ENCODE results near the gene MERTK.
"Not testable (repeated sequence)": the region's sequence is repeated elsewhere in the genome, so short reads cannot be mapped to it uniquely, and the experiment has no call there.

MERTK gene

DNA sequence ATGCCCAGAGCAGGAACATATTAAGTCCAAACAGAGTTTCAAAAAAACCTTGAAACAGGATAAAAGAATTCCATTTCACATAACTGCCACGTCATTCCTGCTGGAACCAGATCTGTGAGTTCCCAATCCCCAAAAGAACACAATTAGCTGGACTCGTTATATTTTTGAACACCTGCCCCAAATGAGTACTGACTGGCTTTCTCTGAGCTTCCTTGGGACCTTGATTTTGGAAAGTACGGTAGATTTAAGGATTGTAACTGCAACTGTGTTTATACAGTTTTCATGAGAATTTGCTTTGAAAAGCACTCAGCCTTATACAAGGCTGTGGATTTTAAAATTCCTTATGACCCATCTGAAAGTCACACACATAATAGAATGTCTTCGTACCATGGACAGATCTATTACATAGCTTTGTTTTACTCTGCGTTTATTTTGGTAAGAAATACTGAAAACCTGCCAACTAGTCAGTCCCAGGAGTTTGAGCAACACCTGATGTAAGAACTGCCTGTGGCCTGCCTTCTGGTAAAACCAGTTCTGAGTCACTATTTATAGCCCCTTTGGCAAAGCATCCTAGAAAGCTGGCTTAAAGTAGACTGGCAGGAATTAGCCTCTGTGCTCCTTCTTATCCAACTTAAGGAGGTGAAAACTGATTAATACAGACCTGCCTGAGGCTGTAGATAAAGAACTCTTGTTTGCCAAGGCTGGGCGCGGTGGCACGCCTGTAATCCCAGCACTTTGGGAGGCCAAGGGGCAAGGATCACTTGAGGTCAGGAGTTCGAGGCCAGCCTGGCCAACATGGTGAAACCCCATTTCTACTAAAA, 48.1 kb downstream of the MERTK start:
- DNase-seq = no peak

DNA sequence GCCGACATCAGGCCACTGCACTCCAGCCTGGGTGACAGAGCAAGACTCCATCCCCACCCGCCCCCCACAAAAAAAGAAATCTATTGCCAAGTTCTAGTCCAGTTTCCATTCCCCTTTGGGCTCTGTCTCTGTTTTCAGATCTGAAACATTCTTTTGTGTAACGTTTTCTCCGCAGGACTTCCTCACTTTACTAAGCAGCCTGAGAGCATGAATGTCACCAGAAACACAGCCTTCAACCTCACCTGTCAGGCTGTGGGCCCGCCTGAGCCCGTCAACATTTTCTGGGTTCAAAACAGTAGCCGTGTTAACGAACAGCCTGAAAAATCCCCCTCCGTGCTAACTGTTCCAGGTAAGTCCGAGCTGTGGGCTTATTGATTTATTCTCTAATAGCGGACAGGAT, 48.8 kb downstream of the MERTK start:
- no peak for DNase-seq

GRCh38 chr2:111948832-111949231, 50.4 kb downstream of the MERTK start:
- DNase-seq = no peak

- no peak for DNase-seq
Observed at GRCh38 chr2:111950236-111950635, 51.8 kb downstream of the MERTK start.

DNA sequence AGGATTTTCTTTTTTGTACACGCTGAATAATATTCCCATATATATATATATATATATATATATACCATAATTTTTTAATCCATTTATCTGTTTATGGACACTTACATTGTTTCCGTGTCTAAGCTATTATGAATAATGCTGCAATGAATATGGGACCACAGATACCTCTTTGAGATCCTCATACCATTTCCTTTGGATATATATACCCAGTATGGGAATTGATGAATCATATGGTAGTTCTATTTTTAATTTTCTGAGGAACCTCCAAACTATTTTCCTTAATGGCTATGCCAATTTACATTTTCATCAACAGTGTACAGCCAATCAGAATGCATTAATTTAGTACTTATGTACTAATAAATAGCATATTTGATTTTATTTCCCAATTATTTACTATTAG, 53.1 kb downstream of the MERTK start:
- no peak for DNase-seq

GRCh38 chr2:111952871-111953452, 54.6 kb downstream of the MERTK start:
- DNase-seq = no peak

DNA sequence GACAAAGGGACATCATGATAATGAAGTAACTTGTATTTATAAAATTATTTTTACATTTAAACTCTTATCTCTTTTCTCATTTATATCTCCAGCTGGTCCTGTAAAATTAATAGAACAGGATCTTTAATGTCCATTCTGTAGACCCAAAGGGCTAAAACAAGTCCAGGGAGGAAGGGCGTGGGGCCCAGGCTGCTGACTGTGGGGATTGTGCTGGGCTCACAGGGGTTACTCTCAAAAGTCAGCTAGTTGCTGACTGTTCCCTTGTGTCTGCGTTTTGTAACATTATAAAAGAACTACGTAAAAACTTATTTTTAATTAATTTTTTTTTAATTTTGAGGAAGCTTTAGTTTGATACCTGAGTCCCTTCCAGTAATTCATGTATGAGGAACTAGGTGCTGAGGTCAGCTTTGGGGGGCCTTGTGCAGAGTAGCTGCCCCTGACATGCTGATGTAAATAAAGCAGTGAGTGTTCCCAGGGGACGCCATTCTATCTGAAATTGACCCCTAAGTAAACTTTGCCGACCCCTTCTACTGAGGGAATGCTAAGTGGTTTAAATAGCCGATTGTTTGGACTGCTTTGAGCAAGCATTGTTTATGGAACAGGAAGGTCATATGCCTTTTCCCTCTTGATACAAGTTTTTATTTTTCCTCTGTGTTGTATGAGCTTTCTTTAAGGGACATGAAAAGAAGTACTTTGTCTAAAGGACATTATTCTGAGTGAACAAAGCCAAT, 56.4 kb downstream of the MERTK start:
- no peak for DNase-seq

- no peak for DNase-seq
Observed at GRCh38 chr2:111957872-111958354, 59.5 kb downstream of the MERTK start.

- DNase-seq = no peak
Observed at GRCh38 chr2:111958901-111959300, 60.5 kb downstream of the MERTK start.

- DNase-seq = no peak
Observed at GRCh38 chr2:111961663-111962062, 63.3 kb downstream of the MERTK start.

DNA sequence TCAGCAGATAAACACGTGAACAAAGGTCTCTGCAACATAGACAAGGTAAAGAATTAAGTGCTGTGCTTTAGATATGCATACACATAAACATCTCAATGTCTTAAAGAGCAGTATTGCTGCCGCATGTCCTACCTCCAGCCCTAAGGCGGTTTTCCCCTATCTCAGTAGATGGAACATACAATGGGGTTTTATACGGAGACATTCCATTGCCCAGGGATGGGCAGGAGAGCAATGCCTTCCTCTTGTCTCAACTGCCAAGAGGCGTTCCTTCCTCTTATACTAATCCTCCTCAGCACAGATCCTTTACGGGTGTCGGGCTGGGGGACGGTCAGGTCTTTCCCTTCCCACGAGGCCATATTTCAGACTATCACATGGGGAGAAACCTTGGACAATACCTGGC, 64.7 kb downstream of the MERTK start:
- not testable (repeated sequence) for DNase-seq

DNA sequence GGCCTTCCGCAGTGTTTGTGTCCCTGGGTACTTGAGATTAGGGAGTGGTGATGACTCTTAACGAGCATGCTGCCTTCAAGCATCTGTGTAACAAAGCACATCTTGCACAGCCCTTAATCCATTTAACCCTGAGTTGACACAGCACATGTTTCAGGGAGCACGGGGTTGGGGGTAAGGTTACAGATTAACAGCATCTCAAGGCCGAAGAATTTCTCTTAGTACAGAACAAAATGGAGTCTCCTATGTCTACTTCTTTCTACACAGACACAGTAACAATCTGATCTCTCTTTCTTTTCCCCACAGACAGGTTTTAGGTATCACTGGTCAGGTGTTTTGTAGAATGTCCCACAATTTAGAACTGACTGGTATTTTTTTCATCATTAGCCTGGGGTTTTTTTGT, 65.1 kb downstream of the MERTK start:
- not testable (repeated sequence) for DNase-seq

GRCh38 chr2:111965062-111965461, 66.7 kb downstream of the MERTK start:
- no peak for DNase-seq

DNA sequence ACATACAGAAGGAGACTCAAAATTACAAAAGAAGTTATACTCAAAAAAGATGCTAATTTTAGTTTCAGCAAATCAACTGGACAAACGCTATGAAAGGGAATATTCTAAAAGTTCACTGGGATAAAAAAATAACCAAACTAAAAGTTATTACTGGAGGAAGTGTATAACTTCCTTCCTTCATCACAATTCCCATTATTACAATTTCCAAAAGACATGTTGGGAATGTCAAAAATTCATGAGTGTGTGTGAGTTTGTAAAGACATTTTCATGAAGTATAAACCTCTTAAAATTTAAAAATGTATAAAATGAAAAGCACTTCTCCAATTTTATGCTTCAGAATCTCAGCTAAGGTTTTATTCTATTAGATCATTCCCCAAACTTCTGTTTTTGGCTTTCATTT, 67.8 kb downstream of the MERTK start:
- no peak for DNase-seq

DNA sequence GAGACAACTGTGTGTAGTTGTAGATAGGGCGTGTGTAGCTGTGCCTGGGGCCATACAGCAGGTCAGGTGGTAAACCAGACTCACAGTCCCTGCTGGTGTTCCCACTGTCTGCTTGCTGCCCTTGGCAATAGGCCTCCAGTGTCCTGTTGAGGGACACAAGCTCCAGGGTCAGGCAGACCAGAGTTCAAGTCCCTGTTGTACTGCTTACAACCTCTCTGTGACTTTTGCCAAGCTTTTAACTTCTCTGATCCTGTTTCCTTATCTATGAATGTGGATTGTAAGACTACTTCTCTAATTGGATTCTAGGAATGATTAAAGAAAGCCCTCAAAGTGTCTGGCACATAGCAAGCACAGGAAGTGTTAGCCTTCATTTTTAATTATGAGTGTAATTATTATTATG, 68.6 kb downstream of the MERTK start:
- DNase-seq = no peak

- no peak for DNase-seq
Observed at GRCh38 chr2:111970453-111970852, 72.0 kb downstream of the MERTK start.

- DNase-seq = no peak
Observed at GRCh38 chr2:111972955-111973565, 74.7 kb downstream of the MERTK start.

- no peak for DNase-seq
Observed at GRCh38 chr2:111973701-111974100, 75.3 kb downstream of the MERTK start.

DNA sequence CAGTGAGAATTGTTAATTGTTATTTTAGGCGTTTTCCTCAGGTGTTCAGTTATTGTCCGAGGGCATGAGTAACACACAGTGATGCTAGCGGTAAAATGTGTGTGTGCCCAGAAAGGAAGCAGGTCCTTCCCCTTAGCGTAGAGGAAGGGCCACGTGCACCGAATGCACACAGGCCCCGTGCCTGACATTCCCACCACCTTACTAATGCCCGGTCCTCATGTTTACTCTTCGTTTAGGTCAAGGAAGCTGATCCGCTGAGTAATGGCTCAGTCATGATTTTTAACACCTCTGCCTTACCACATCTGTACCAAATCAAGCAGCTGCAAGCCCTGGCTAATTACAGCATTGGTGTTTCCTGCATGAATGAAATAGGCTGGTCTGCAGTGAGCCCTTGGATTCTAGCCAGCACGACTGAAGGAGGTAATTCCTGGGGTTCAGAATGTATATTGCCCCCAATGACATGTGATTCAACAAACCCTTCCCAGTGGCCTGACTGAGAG, 76.7 kb downstream of the MERTK start:
- DNase-seq = no peak

DNA sequence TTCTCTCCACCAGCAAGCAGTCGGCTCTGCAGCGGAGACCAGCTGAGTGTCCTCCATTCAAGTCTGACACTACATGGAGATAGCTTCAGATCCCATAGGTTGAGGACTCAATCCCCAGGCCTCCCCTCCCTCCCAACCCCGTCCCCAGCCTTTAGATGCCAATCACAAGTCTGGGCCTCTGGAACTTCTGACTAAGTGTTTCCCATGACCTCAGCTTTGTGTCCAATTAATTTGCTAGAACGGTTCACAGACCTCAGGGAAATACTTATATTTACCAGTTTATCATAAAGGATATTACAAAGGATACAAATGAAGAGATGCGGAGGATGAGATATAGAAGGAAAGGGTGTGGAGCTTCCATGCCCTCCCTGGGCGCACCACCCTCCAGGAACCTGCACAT, 77.4 kb downstream of the MERTK start:
- no peak for DNase-seq

DNA sequence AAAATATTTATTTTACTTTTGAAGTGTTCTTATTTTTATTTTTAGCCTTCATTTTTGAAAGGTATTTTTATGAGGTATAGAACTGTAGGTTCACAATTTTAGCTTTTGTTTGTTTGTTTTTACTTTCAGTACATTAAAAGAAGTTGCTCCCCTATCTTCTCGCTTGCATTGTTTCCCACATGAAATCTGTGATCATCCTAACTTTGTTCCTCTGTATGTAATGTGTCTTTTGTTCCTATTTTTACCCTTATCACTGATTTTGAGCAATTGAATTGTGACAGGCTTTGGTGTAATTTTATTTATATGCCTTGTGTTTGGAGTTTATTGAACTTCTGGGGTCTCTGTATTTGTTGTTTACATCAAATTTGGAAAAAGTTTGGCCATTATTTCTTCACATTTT, 78.8 kb downstream of the MERTK start:
- DNase-seq = no peak

DNA sequence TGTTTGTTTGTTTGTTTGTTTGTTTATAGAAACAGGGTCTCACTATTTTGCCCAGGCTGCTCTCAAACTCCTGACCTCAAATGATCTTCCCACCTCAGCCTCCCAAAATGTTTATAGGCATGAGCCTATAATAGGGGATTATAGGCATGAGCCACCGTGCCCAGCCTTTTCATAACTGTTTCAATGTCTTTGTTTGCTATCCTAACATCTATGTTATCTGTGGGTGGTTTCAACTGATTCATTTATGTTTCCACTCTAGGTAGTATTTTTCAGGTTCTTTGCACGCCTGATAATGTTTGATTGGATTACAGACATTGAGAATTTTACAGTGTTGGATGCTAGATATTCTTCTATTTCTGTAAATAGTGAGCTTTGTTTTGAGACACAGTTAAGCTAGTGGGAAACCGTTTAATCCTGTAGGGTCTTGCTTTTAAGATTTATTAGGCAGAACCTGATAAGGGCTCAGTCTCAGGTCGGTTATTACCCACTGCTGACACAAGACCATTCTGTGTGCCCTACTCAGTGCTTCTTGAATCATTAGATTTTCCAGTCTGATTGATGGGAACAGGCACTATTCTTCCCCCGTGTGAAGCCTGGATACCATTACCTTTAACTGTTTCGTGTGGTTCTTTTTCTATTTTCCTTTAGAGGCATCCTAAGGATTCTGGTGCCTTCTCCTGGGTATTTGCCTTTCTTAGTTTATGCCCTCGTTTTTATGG, 80.2 kb downstream of the MERTK start:
- no peak for DNase-seq

DNA sequence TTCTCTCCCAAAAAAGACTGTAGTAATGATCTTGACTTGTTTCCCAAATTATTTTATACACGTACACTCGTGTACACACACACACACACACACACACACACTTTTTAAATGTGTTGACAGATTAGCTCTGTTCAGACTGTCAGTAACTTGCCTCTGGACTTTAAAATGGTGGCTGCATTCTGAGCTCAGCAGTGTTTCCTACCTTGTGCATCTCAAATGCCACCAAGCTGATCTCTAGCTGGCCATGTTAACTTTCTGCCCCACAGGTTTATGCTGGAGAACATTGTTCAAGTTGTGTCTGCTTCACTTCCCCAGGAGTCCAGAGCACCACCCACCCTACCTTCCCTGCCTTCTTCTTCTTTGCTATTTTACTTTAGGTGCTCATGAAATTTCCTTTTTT, 83.3 kb downstream of the MERTK start:
- DNase-seq = no peak

All from CD4-positive, alpha-beta T cell treated with Interleukin-4 for 4 hours (primary cell).